ENCODE results near the gene DISP3. TPM values are rescaled to one million over a fixed set of nuclear protein-coding genes. Genes with fewer than 3 reads are reported as not detected.

DISP3 gene
- total and polyA plus RNA-seq, 2 of the 4 experiments (the other 2 are of a cell fraction): 0.05 TPM; not detected in 1

GRCh38 chr1:11465307-11465706 is 13.6 kb upstream of the DISP3 start:
- Histone ChIP-seq H3K23ac (ENCODE audit: low read depth, low read length) (no peak overlapping the region), H2AK5ac (ENCODE audit: low read depth, low read length) (no peak overlapping the region), H4K91ac (ENCODE audit: insufficient read depth, low read depth, low read length) (no peak overlapping the region), H3K9me1 (ENCODE audit: insufficient read depth, low read length) (no peaks in the 10 kb centered on the region), H3K18ac (ENCODE audit: low read depth, low read length) (no peak overlapping the region), H2AFZ (replicated peaks; ENCODE audit: low read length, poor library complexity) (no peak overlapping the region), H4K20me1 (ENCODE audit: insufficient read depth, low read length) (no peaks in the 10 kb centered on the region), H3K27ac (ENCODE audit: insufficient read depth, low read length) (no peak overlapping the region), H2BK15ac (ENCODE audit: low read depth, low read length) (no peak overlapping the region), H3K14ac (replicated peaks; ENCODE audit: low read depth, low read length) (no peak overlapping the region), H2BK120ac (ENCODE audit: low read depth, low read length) (no peak overlapping the region), H4K8ac (ENCODE audit: low read depth in 2 of 2, low read length in 2 of 2) (no peak overlapping the region), H3K4me1 (ENCODE audit: control insufficient read depth, insufficient read depth, low read length) (no peaks in the 10 kb centered on the region), H3K27me3 (ENCODE audit: control insufficient read depth, insufficient read depth, low read length) (peaks cover 2% of the 10 kb centered on the region; the same call in 1 of the 2 replicates), H2AK9ac (replicated peaks; ENCODE audit: low read depth, low read length, poor library complexity) (no peak overlapping the region), H3K36me3 (ENCODE audit: control insufficient read depth, insufficient read depth, low read length) (no peaks in the 10 kb centered on the region), H2BK20ac (ENCODE audit: low read depth, low read length) (no peak overlapping the region), H3K9ac (ENCODE audit: low read depth, low read length) (no peak overlapping the region), H2BK5ac (ENCODE audit: low read depth, low read length, poor library complexity, severe bottlenecking) (no peak overlapping the region), H3K79me1 (ENCODE audit: low read depth in 1 of 2, low read length in 2 of 2) (no peaks in the 10 kb centered on the region), H3K56ac (ENCODE audit: extremely low read depth, insufficient read depth, low read length) (no peak overlapping the region), H3K4ac (ENCODE audit: low read depth, low read length) (no peak overlapping the region), H3K4me2 (ENCODE audit: low read depth, low read length) (no peak overlapping the region), H4K5ac (ENCODE audit: low read depth, low read length) (no peak overlapping the region), H3K9me3 (ENCODE audit: control insufficient read depth, insufficient read depth, low read length) (no peaks in the 10 kb centered on the region), H3K4me3 (ENCODE audit: insufficient read depth, low read depth, low read length) (no peak overlapping the region)
- WGBS, 2 experiments (ENCODE audit: extremely low coverage in 2 of 2, insufficient read length in 1 of 2): 30% methylated on average over 3 of the region's 6 CpGs; no CpG with 5 or more reads in 1 of the 2 experiments
- no peak for TF ChIP-seq MAFK (IDR thresholded peaks at IDR 0.05; ENCODE audit: low read depth, low read length)
- TF ChIP-seq SMC3 (IDR thresholded peaks at IDR 0.05; ENCODE audit: low read depth, low read length): no peak
- TF ChIP-seq NFE2L2 (IDR thresholded peaks at IDR 0.05; ENCODE audit: low read depth, low read length): no peak
- TF ChIP-seq MXI1 (IDR thresholded peaks at IDR 0.05; ENCODE audit: borderline replicate concordance, low read depth, low read length): no peak
- no peak for TF ChIP-seq RCOR1 (IDR thresholded peaks at IDR 0.05; ENCODE audit: insufficient replicate concordance, low read length)
- intact Hi-C loops (cut with micrococcal nuclease) (no loop called here), in situ Hi-C loops (cut with MboI; ENCODE audit: low sequenced_read_pairs) (no loop called here), dilution Hi-C loops (cut with HindIII; ENCODE audit: low sequenced_read_pairs, unreplicated experiment) (no loop called here)
- BruUV-seq (replicated peaks): no TSS peak
- DNase-seq (no peak), ATAC-seq (ENCODE audit: low read depth) (no peak)
- ChIA-PET POLR2A (ENCODE audit: unreplicated experiment) (no interaction called here), CTCF (no interaction called here)

Measured in IMR-90 (cell line).